HG02870 (cell line): ENCODE data around the gene PROSER3.

ENCODE experiments used
- ATAC-seq: cut with Tn5 transposase; IDR thresholded peaks from one replicate; pipeline ENCODE4 v1.9.1; 2021; ENCODE audit warnings: mild to moderate bottlenecking, moderate library complexity; ENCODE audit not compliant: unreplicated experiment

PROSER3 gene

GRCh38 chr19:35775298-35776101 is 17.5 kb downstream of the PROSER3 start, which contains the start of gene ARHGAP33:
Gene ARHGAP33 (plus strand): TSS chr19:35775564. CDS start chr19:35775659, 95 bp downstream.
- peak; percentile 93 for ATAC-seq

GRCh38 chr19:35776102-35776788 is 18.3 kb downstream of the PROSER3 start:
- ATAC-seq: no peak

GRCh38 chr19:35777086-35777841 is 19.3 kb downstream of the PROSER3 start:
- no peak for ATAC-seq

GRCh38 chr19:35777961-35778360 is 20.0 kb downstream of the PROSER3 start:
- ATAC-seq: no peak

- no peak for ATAC-seq
These were observed 21.1 kb downstream of the PROSER3 start for GRCh38 chr19:35779033-35779432.

GRCh38 chr19:35780058-35780457 is 22.1 kb downstream of the PROSER3 start:
- no peak for ATAC-seq

GRCh38 chr19:35780717-35781116 is 22.7 kb downstream of the PROSER3 start:
- ATAC-seq: no peak

- no peak for ATAC-seq
These were observed 23.7 kb downstream of the PROSER3 start for GRCh38 chr19:35781650-35782049.

- ATAC-seq: no peak
These were observed 24.6 kb downstream of the PROSER3 start for GRCh38 chr19:35782589-35782988.

GRCh38 chr19:35783469-35784434 is 25.8 kb downstream of the PROSER3 start:
- no peak for ATAC-seq

GRCh38 chr19:35784503-35785338 is 26.7 kb downstream of the PROSER3 start:
- no peak for ATAC-seq

- ATAC-seq: no peak
These were observed 27.3 kb downstream of the PROSER3 start for GRCh38 chr19:35785339-35785627.

- ATAC-seq: no peak
These were observed 28.6 kb downstream of the PROSER3 start for GRCh38 chr19:35786299-35787160.

GRCh38 chr19:35787227-35787799 is 29.3 kb downstream of the PROSER3 start:
- no peak for ATAC-seq

- ATAC-seq: no peak
These were observed 30.4 kb downstream of the PROSER3 start for GRCh38 chr19:35788205-35788960.

- ATAC-seq: no peak
These were observed 31.4 kb downstream of the PROSER3 start for GRCh38 chr19:35789195-35789977.
